Erythroblast (primary cell): ENCODE results near the gene CLMN.

Experiments
- DNase-seq, 2 experiments: peaks; one replicate each; lab custom pipeline; 2025; lab: John Stamatoyannopoulos, UW
- GATA1 ChIP-seq: IDR thresholded peaks from 2 replicates; pipeline ENCODE4 v1.6.1; 2011; ENCODE audit warnings: low read depth, mild to moderate bottlenecking, control low read depth, low read length, moderate library complexity
- POLR2A ChIP-seq: IDR thresholded peaks from 2 replicates; pipeline ENCODE4 v1.6.1; 2011; ENCODE audit warnings: mild to moderate bottlenecking, low read length

Gene CLMN

DNA sequence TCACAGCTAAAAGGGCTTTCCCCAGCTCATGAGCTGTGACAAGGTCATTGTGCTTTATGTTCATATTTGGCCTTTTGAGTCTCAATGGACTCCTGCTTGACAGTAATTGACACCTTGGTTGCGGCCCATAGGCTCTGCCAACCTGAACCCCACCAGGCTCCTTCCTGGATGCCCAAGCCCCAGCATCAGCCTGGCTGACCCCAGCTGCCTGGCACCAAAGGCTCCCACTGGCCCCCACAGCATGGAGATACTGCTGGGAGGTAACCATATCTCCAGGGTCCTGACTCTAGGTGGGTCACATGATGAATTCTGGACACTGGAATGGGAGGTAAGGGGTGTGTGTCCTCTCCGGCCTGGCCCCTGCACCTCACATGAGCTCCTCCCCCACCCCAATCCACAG lies 50.2 kb downstream of the CLMN start:
- TF ChIP-seq GATA1, result no peak
- no peak for TF ChIP-seq POLR2A

DNA sequence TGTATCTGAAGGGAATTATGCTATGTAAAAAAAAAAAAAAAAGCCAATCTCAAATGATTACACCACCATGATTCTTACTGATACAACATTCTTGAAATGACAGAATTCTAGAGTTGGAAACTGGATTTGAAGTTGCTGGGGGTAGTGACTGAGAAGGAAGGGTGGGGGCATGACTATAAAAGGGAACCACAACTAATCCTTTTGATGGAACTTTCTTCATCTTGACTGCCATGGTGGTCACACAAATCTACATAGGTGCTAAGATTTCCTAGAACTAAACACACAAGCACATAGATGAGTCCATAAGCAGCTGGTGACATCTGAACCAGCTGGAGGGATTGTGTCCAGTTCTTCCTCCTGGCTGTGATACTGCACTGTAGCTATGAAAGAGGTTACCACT lies 51.4 kb downstream of the CLMN start:
- TF ChIP-seq GATA1, result no peak
- TF ChIP-seq POLR2A, result no peak
- DNase-seq, result no peak

More for the DNA sequence above, 50.2 kb downstream of the CLMN start:
- DNase-seq, result no peak

DNA sequence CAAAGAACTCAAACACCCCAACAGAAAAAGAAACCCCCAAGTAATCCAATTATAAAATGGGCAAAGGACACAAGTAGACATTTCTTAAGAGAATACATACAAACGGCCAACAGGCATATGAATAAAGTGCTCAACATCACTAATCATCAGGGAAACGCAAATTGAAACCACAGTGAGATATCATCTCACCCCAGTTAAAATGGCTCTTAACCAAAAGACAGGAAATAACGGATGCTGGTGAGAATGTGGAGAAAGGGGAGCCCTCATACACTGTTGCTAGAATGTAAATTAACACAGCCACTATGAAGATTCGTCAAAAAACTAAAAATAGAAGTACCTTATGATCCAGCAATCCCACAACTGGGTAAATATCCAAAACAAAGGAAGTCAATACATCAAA lies 52.4 kb downstream of the CLMN start:
- DNase-seq, result no peak
- TF ChIP-seq GATA1 (no peak), POLR2A (no peak)

DNA sequence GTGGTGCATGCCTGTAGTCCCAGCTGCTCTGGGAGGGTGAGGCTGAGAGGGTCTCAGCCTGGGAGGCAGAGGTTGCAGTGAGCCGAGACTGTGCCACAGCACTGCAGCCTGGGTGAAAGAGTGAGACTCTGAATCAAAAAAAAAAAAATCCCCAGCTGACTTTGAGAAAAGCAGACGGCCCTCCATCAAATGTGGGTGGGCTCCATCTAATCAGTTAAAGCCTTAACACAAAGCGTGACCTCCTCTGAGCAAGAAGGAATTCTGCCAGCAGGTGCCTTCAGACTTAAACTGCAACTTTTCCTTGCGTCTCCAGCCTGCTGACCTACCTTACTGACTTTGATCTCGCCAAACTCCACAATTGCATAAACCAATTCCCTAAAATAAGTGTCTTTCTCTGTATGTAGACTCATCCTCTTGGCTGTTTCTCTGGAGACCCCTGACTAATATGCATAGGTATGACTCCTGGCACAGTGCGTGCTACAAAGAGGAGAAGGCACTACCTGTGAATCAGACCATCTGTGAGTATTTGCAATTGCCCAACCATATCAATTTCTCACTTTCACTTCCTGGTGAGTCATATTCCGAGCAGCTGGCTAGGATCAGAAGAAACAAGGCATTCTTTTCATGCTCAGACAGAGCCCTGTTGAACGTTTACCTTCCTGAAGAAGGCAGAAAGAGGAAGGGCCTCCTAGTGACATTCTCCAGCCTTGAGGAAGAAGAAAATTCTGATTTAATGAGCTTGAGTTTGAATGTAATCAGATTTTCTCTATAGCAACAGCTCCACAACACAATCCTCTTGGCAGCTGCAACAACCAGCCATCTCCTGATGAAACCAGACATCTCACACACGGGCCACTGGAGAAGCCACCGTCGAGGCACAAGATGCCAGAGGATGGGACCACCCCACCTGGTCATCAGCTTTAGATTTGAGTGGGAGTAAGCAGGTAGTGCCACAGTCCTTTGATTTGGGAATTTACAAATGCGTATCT lies 54.3 kb downstream of the CLMN start:
- DNase-seq, result no peak
- TF ChIP-seq GATA1, result no peak
- no peak for TF ChIP-seq POLR2A

DNA sequence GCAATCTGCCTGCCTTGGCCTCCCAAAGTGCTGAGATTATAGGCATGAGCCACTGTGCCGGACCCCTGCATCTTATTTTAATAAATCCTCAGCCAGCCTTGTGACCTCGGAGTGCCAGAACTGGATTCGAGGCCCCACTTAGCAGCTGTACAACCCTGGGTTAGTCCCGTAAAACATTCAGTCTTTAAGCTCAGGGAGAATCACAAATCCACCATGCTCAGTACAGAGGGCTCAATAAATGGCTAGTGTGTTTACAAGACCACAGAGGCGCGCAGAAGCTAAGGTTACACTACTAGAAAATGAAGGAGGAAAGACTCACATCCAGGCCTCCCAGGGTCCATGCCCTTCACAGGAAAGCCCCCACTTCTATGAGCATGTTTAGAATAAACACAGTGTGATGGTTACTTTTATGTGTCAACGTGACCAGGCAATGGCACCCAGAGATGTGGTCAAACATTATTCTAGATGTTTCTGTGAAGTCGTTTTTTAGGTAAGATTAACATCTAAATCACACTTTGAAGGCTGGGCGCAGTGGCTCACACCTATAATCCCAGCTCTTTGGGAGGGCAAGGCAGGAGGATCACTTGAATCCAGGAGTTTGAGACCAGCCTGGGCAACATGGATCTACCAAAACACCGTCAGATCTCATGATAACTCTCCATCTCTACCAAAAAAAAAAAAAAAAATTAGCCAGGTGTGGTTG lies 55.3 kb downstream of the CLMN start:
- TF ChIP-seq POLR2A (no peak), GATA1 (no peak)

DNA sequence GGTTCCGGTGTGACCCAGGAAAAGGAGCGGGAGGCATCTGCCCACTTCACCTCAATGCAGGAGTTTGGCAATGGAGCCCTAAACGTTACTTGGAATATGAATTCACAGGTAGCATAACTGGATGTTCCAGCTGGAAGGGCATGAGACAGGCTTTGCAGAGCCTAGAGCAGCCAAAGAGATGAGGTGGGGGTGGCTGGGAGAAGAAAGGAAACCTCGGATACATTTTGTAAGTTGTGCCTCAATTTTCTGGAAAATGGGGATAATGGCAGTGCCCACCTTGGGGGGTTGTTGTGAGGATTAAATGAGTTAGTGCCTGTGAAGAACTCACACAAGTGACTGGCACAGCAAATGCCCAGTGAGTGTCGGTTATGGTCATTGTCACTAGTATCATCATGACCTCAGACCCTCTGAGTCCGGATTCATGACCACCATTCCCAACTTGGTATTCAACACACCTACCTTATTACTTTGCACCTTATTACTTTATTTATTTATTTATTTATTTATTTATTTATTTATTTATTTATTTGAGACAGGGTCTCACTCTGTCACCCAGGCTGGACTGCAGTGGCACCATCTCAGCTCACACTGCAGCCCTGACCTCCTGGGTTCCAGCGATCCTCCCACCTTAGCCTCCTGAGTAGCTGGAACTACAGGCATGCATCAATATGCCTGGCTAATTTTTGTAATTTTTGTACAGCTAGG lies 56.0 kb downstream of the CLMN start:
- DNase-seq, result no peak
- TF ChIP-seq GATA1 (no peak), POLR2A (no peak)

More for the DNA sequence above, 55.3 kb downstream of the CLMN start:
- DNase-seq, result no peak

DNA sequence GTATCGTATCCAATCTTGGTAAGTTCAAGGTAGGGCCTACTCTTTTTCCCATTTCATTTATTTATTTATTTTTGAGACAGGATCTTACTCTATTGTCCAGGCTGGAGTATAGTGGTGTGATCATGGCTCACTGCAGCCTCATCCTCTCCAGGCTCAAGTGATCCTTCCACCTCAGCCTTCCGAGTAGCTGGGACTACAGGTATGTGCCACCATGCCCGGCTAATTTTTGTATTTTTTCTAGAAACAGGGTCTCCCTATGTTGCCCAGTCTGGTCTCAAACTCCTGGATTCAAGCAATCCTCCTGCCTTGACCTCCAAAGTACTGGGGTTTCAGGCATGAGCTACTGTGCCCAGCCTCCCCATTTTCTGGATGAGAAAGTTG lies 57.2 kb downstream of the CLMN start:
- DNase-seq, result no peak
- TF ChIP-seq GATA1, result no peak
- TF ChIP-seq POLR2A, result no peak

DNA sequence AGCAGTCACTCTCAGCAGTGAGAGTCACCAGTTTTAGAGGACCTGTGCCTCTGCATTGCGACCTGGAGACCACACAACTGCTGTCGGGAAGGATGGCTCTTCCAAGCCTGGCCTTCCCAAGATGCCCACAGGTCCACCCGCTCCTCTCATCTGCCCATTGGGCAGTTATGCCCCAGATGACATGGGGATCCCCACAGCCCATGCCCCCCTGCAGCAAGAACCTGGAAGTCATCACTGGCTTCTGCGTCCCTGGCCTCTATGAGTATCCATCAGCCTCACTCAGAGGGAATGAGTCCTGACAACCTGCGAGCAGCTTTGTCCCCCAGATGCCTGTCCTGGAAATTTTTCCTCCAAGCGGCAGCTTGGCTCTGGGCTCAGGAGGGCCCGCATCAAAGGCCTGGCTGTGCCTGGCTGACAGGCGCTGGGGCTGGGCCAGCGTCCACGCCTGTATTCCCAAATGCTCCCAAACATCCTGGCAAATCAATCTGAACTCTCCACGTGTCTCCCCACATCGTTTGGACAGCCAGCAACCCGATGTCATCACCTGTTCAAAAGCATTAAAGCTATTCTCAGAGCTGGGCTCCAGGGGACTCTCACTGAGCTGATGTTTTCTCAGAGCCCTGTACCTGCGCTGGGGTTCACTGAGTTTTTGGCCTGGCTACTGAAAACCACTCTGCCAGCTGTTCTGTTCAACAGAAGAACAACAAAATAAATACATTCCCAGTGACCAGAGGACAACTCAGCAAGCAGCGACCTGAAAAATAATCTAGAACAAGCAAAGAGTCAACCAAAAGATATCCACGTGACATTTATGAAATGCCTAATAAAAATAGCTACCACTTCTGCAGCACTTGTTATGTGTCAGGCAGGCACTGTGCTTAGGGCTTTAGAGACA lies 57.8 kb downstream of the CLMN start:
- DNase-seq, result no peak
- TF ChIP-seq POLR2A (no peak), GATA1 (no peak)

DNA sequence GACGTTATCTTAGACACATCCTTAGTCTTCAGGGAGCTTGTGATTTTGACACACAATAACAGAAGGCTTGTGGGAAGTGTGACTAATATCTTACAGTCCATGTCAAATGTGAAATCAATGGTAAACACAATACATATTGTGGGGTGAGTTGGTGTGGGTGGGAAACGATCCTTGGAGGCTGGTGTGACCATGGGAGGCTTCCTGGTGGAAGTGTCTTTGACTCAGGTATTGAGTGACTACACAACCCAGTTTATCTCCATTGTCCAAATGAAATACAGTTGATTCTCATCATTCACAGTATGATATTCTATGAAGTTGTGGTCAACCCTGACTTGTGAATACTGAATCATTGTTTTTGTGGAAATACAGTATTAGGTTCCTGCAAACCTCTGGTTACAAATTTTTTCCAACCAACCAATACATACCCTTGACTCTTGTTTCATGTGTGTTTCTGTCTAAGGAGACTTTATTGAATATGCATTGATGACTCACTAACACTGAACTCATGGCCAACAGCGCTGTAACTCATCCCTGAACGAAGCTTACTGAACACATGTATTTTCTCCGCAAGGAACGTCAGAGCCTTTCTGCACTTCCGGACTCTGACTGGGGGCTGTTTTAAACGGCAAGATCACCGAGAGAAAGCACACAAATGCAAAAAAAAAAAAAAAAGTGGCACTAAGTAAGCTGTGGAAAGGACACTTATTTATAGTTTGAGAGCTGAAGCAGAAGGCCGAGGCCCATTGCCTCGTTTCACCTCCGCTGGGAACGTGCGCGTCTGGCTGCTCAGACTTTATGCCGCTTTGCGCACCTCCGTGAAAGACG lies 59.0 kb downstream of the CLMN start:
- DNase-seq, result no peak

DNA sequence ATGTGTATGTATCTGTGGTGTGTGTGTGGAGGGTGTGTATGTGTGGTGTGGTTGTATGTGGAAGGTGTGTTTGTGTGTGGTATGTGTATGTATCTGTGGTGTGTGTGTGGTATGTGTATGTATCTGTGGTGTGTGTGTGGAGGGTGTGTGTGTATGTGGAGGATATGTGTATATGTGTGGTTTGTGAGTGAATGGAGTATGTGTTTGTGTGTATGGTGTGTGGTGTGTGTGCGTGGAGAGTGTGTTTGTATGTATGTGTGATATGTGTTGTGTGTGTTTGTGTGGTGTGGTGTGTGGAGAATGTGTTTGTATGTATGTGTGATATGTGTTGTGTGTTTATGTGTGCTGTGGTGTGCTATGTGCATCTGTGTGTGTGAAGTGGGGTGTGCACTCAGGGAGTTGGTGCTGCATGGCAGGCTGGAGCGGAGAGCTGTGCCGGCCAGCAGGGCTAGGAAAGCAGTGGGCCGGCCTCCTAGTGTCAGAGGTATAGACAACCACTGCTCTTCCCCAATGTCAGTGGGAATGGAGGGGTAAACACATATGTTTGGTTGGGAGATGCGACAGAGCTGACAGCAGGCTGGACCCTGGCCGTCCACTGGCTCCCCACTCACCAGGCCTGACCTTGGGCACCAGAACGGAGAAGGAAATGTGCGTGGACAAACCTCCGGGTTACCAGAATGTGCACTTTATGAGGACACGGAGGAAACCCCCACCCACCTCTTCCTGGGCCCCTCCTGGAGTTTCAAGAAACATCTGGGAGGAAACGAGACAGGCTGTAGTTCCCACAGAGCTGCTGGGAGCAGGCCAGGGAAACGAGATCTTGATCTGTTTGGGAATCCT lies 60.7 kb downstream of the CLMN start:
- no peak for DNase-seq
- no peak for TF ChIP-seq POLR2A
- no peak for TF ChIP-seq GATA1

More for the DNA sequence above, 59.0 kb downstream of the CLMN start:
- TF ChIP-seq GATA1 (no peak), POLR2A (no peak)

DNA sequence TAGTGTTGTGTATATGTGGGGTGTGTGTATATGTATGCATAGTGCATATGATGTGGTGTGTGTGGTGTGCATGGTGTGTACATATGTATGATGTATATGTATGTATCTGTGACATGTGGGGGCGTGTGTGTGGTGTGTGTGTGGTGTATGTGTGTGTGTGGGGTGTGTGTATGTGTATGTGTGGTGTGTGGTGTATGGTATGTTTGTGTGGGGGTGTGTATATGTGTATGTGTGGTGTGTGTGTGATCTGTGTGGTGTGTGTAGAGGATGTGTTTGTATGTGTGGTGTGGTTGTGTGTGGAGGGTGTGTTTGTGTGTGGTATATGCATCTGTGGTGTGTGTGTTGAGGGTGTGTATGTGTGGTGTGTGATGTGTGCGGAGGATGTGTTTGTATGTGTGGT lies 61.6 kb downstream of the CLMN start:
- DNase-seq, result no peak
- TF ChIP-seq POLR2A (no peak), GATA1 (no peak)

DNA sequence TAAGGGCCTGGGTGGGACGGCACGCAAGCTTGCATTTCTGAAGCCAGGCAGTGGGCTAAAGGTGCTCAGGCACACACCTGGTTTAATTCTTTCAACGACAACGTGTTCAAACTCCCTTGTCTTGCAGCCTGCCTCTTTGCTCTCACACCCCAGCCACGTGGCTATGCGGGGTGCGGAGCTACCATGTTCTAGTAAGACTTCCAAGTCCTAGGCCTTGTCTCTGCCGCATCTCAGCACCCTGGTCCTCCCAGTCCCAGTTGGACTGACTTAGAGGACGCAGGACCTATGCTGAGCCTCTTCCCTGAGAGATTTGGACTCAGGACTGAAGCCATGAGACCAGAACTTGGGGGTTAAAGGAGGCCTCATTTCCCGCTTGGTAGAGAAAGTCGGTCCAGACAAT lies 62.2 kb downstream of the CLMN start:
- no peak for TF ChIP-seq GATA1
- no peak for TF ChIP-seq POLR2A
- DNase-seq, result no peak
